HEK293 (cell line): ENCODE data around the gene TMUB1.

Experiments
- ATF2 ChIP-seq: fragments of 450-650 bp; formaldehyde crosslinking; IDR thresholded peaks from 2 replicates; pipeline ENCODE4 v1.5.1; 2016; ENCODE audit warnings: missing biosample characterization, missing genetic modification characterization, low read depth
- GFI1B ChIP-seq: fragments of 450-650 bp; formaldehyde crosslinking; IDR thresholded peaks from 2 replicates; pipeline ENCODE4 v1.5.1; 2016; ENCODE audit warnings: missing biosample characterization, missing genetic modification characterization
- HIC1 ChIP-seq: fragments of 450-650 bp; formaldehyde crosslinking; IDR thresholded peaks from 2 replicates; pipeline ENCODE4 v1.5.1; 2016; ENCODE audit warnings: missing biosample characterization, missing genetic modification characterization
- KLF10 ChIP-seq: fragments of 450-650 bp; IDR thresholded peaks from 2 replicates; pipeline ENCODE4 v1.5.1; 2018; ENCODE audit warnings: missing biosample characterization, mild to moderate bottlenecking, missing genetic modification characterization
- KLF17 ChIP-seq: fragments of 450-650 bp; formaldehyde crosslinking; IDR thresholded peaks from 2 replicates; pipeline ENCODE4 v1.5.1; 2016; ENCODE audit warnings: missing biosample characterization, missing genetic modification characterization
- MEIS1 ChIP-seq: sonication (generic); formaldehyde crosslinking; IDR thresholded peaks from 2 replicates; pipeline ENCODE4 v1.8.1; 2022; ENCODE audit warnings: missing genetic modification reagents, mild to moderate bottlenecking, borderline replicate concordance
- PRDM2 ChIP-seq: fragments of 450-650 bp; formaldehyde crosslinking; IDR thresholded peaks from 2 replicates; pipeline ENCODE4 v1.5.1; 2016; ENCODE audit warnings: missing biosample characterization, missing genetic modification characterization, borderline replicate concordance
- PRDM4 ChIP-seq: fragments of 450-650 bp; formaldehyde crosslinking; IDR thresholded peaks from 2 replicates; pipeline ENCODE4 v1.5.1; 2017; ENCODE audit warnings: missing biosample characterization, missing genetic modification characterization
- ZBTB17 ChIP-seq: fragments of 450-650 bp; formaldehyde crosslinking; IDR thresholded peaks from 2 replicates; pipeline ENCODE4 v1.5.1; 2016; ENCODE audit warnings: missing biosample characterization, missing genetic modification characterization
- ZFP69B ChIP-seq: fragments of 450-650 bp; formaldehyde crosslinking; IDR thresholded peaks from 2 replicates; pipeline ENCODE4 v1.5.1; 2016; ENCODE audit warnings: missing biosample characterization, missing genetic modification characterization
- ZNF169 ChIP-seq: fragments of 450-650 bp; formaldehyde crosslinking; IDR thresholded peaks from 2 replicates; pipeline ENCODE4 v1.5.1; 2016; ENCODE audit warnings: missing biosample characterization, missing genetic modification characterization
- ZNF239 ChIP-seq: fragments of 450-650 bp; formaldehyde crosslinking; IDR thresholded peaks from 2 replicates; pipeline ENCODE4 v1.5.1; 2016; ENCODE audit warnings: missing biosample characterization, missing genetic modification characterization
- ZNF26 ChIP-seq: fragments of 450-650 bp; formaldehyde crosslinking; IDR thresholded peaks from 2 replicates; pipeline ENCODE4 v1.5.1; 2016; ENCODE audit warnings: missing biosample characterization, missing genetic modification characterization
- ZNF426 ChIP-seq: fragments of 450-650 bp; formaldehyde crosslinking; IDR thresholded peaks from 2 replicates; pipeline ENCODE4 v1.5.1; 2017; ENCODE audit warnings: missing biosample characterization, missing genetic modification characterization, mild to moderate bottlenecking, inconsistent platforms, moderate library complexity
- ZNF514 ChIP-seq: fragments of 450-650 bp; formaldehyde crosslinking; IDR thresholded peaks from 2 replicates; pipeline ENCODE4 v1.5.1; 2016; ENCODE audit warnings: missing biosample characterization, missing genetic modification characterization
- ZNF521 ChIP-seq: fragments of 450-650 bp; formaldehyde crosslinking; IDR thresholded peaks from 2 replicates; pipeline ENCODE4 v1.5.1; 2017; ENCODE audit warnings: missing biosample characterization, mild to moderate bottlenecking, missing genetic modification characterization
- ZNF626 ChIP-seq: fragments of 450-650 bp; sonication (Bioruptor Pico); formaldehyde crosslinking; IDR thresholded peaks from 2 replicates; pipeline ENCODE4 v1.5.1; 2018; ENCODE audit warnings: missing biosample characterization, missing genetic modification characterization, inconsistent platforms
- ZNF639 ChIP-seq: fragments of 450-650 bp; formaldehyde crosslinking; IDR thresholded peaks from 2 replicates; pipeline ENCODE4 v1.5.1; 2016; ENCODE audit warnings: missing biosample characterization, missing genetic modification characterization
- ZNF768 ChIP-seq: fragments of 450-650 bp; formaldehyde crosslinking; IDR thresholded peaks from 2 replicates; pipeline ENCODE4 v1.5.1; 2018; ENCODE audit warnings: missing biosample characterization, mild to moderate bottlenecking, missing genetic modification characterization
- ZSCAN16 ChIP-seq: fragments of 450-650 bp; formaldehyde crosslinking; IDR thresholded peaks from 2 replicates; pipeline ENCODE4 v1.5.1; 2016; ENCODE audit warnings: missing biosample characterization, missing genetic modification characterization
- ZSCAN18 ChIP-seq: fragments of 450-650 bp; formaldehyde crosslinking; IDR thresholded peaks from 2 replicates; pipeline ENCODE4 v1.5.1; 2016; ENCODE audit warnings: missing biosample characterization, missing genetic modification characterization

TMUB1 gene

GRCh38 chr7:151083071-151083823 lies at the start of gene TMUB1 (continued):
- no peak for TF ChIP-seq ZFP69B (tag by site-specific recombination)
- TF ChIP-seq ZNF169 (tag by site-specific recombination) = no peak
- no peak for TF ChIP-seq ZSCAN16 (tag by site-specific recombination)
- peak; percentile 68; the same call in 1 of the 2 replicates for TF ChIP-seq KLF10 (tag by site-specific recombination)
- no peak for TF ChIP-seq ZNF521 (tag by site-specific recombination)
- no peak for TF ChIP-seq PRDM4 (tag by site-specific recombination)
- TF ChIP-seq ZNF426 (tag by site-specific recombination) = no peak
- no peak for TF ChIP-seq ZNF514 (tag by site-specific recombination)
- TF ChIP-seq ZNF26 (tag by site-specific recombination) = no peak
- TF ChIP-seq ZNF768 (tag by site-specific recombination) = no peak
- no peak for TF ChIP-seq ZSCAN18 (tag by site-specific recombination)
- no peak for TF ChIP-seq ZNF239 (tag by site-specific recombination)
- no peak for TF ChIP-seq GFI1B (tag by site-specific recombination)
- no peak for TF ChIP-seq ZNF639 (tag by site-specific recombination)
- no peak for TF ChIP-seq ATF2 (tag by site-specific recombination)
- peak; percentile 67; the same call in 1 of the 2 replicates for TF ChIP-seq ZBTB17 (tag by site-specific recombination)
- no peak for TF ChIP-seq MEIS1 (CRISPR knock-in tag)
- TF ChIP-seq ZNF626 (tag by site-specific recombination) = no peak
- no peak for TF ChIP-seq PRDM2 (tag by site-specific recombination)
- no peak for TF ChIP-seq KLF17 (tag by site-specific recombination)
- no peak for TF ChIP-seq HIC1 (tag by site-specific recombination)
